Spleen (tissue), 11 donors: Measurements from ENCODE around the gene SP110. TPM values are rescaled to one million over a fixed set of nuclear protein-coding genes. Genes with fewer than 3 reads are reported as not detected.

Source experiments
- DNase-seq: peaks from one replicate; pipeline ENCODE4 v3.0.0-alpha.2; 2020
- H3K27ac ChIP-seq, 8 donors: fragments of 200-600 bp; sonication (generic) in 7 of 8; 1 replicate in 4 of 8; 2 replicates in 4 of 8; pipeline versions ENCODE4 v1.5.0 to v1.8.0; 2016 to 2021; ENCODE audit warnings: inconsistent platforms in 4 of 8, mild to moderate bottlenecking in 4 of 8, moderate library complexity in 1 of 8
- H3K27me3 ChIP-seq, 7 donors: fragments of 200-600 bp; sonication (generic) in 6 of 7; replicated peaks in 1 of 7; 1 replicate in 4 of 7; 2 replicates in 3 of 7; pipeline versions ENCODE4 v1.5.0 to v1.8.0; 2016 to 2021; ENCODE audit warnings: inconsistent platforms in 3 of 7, mild to moderate bottlenecking in 1 of 7
- H3K36me3 ChIP-seq, 6 donors: fragments of 200-600 bp; sonication (generic) in 5 of 6; 1 replicate in 4 of 6; 2 replicates in 2 of 6; pipeline versions ENCODE4 v1.5.0 to v1.8.0; 2016 to 2021; ENCODE audit warnings: inconsistent platforms in 2 of 6
- H3K4me1 ChIP-seq, 6 donors: fragments of 200-600 bp; sonication (generic) in 5 of 6; 1 replicate in 3 of 6; 2 replicates in 3 of 6; pipeline versions ENCODE4 v1.5.0 to v1.8.0; 2016 to 2021; ENCODE audit warnings: inconsistent platforms in 3 of 6
- H3K4me3 ChIP-seq, 8 donors: fragments of 200-600 bp; sonication (generic) in 7 of 8; 1 replicate in 4 of 8; 2 replicates in 4 of 8; pipeline versions ENCODE4 v1.5.0 to v1.8.0; 2016 to 2021; ENCODE audit warnings: inconsistent platforms in 4 of 8, mild to moderate bottlenecking in 4 of 8, moderate library complexity in 2 of 8
- H3K9me3 ChIP-seq, 8 donors: fragments of 200-600 bp; sonication (generic) in 7 of 8; 1 replicate in 4 of 8; 2 replicates in 4 of 8; pipeline versions ENCODE4 v1.5.0 to v1.8.0; 2016 to 2021; ENCODE audit warnings: inconsistent platforms in 4 of 8
- CTCF ChIP-seq, 11 experiments: fragments of 200-600 bp in 7 of 11; fragments of 450-650 bp in 4 of 11; sonication (generic) in 4 of 11; IDR thresholded peaks in 8 of 11; conservative IDR thresholded peaks in 3 of 11; 1 replicate in 7 of 11; 2 replicates in 4 of 11; pipeline versions ENCODE4 v1.4.0 to v1.8.0; 2016 to 2021; ENCODE audit warnings: antibody characterized with exemption in 11 of 11, inconsistent platforms in 4 of 11, mild to moderate bottlenecking in 1 of 11
- POLR2A ChIP-seq, 3 donors: fragments of 450-650 bp; IDR thresholded peaks; one replicate each; pipeline ENCODE4 v1.5.1; 2017; ENCODE audit warnings: antibody characterized with exemption in 3 of 3, mild to moderate bottlenecking in 1 of 3
- POLR2AphosphoS5 ChIP-seq, 3 donors: sonication (generic); formaldehyde crosslinking; IDR thresholded peaks; one replicate each; pipeline ENCODE4 v1.5.1; 2017; ENCODE audit warnings: antibody characterized with exemption in 3 of 3
- WGBS, 5 donors: extraction: QIAGEN DNeasy Blood & Tissue Kit in 3 of 5; methylation state at CpG; one replicate each; pipeline versions ENCODE4 v1.1.5 to v1.1.7; 2013 to 2018; 5-methylcytosine and 5-hydroxymethylcytosine counted together
- intact Hi-C: fragments of 100-400 bp; cut with DNase I; formaldehyde crosslinking; loops from one replicate; pipeline ENCODE4 v1.15.0; 2023; ENCODE audit warnings: low total_unique reads
- polyA plus RNA-seq, 3 donors: library from polyadenylated mRNA; stranded (reverse); fragments of 200-250 nt; gene quantifications; one replicate each; pipeline ENCODE4 v1.2.1, GENCODE V29; 2013
- total RNA-seq, 7 donors: library from RNA; depleted of rRNA in 3 of 7; stranded (reverse); fragments of >200 nt in 3 of 7; fragmentation: NEBNext Ultra II Directional in 4 of 7; extraction: Animal tissue kit (Norgen Biotek cat#: 25700) in 4 of 7; gene quantifications; one replicate each; pipeline versions ENCODE4 v1.1.0 to v1.2.1, GENCODE V29; 2016 to 2021
- donor health status: healthy with polysubstance abuse.
- donor health status: DM: no; HTN: no; CAD: no; lungs with moderate emphysema.
- donor health status: DM: no; HTN: no; CAD: no.
- donor health status: Bipolar disorder and iron deficiency.
- donor health status: healthy.
- donor health status: DM: no; HTN: no; CAD: no.
- donor health status: DM: yes; HTN: yes; CAD: no.

SP110 gene
- total and polyA plus RNA-seq, 10 donors, result 47.9 to 157 (median 116) TPM

DNA sequence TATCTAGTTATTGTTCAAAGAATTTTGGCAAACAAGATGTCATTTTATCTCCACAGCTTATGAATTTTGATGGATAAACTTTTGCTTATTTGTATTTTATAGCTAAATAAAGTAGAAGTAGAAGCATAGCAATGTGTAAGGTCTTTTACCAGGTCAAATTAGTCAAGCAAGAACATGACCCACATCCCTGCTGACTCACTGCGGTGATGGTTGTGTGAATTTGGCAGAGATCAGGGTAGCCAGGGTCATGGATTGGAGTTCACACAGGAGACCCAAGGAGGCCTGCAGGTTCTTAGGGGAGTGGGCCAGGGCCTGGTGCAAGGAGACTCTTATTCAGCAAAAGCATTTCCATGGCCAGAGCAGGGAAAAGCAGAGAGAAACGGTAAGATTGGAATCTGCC, 24.4 kb upstream of the SP110 start:
- no peaks in the 10 kb centered on the region for H3K27me3 ChIP-seq
- peaks cover 0 to 95% (median 12%) of the 10 kb centered on the region in 6 donors for H3K36me3 ChIP-seq
- no peaks in the 10 kb centered on the region for H3K9me3 ChIP-seq
- H3K4me3 ChIP-seq, result no peak overlapping the region
- H3K4me1 ChIP-seq, result no peaks in the 10 kb centered on the region
- no peak for DNase-seq
- TF ChIP-seq POLR2AphosphoS5 (IDR thresholded peaks at IDR 0.05) (no peak), CTCF (IDR thresholded peaks at IDR 0.05 in 8 of 11, conservative IDR thresholded peaks at IDR 0.05 in 3 of 11) (no peak), POLR2A (IDR thresholded peaks at IDR 0.05) (no peak)
- 88 to 98% (median 95%) methylated on average over 2 of the region's 2 CpGs for whole genome bisulfite sequencing, 5 donors
- no peak overlapping the region for H3K27ac ChIP-seq
- intact Hi-C loops, result no loop called here

GRCh38 chr2:230234845-230235244, 15.1 kb upstream of the SP110 start:
- peaks cover 0 to 53% (median 18%) of the 10 kb centered on the region in 6 donors for H3K4me1 ChIP-seq
- H3K27ac ChIP-seq, result no peak overlapping the region
- WGBS, 5 donors, result 62 to 80% (median 78%) methylated on average over 3 of the region's 3 CpGs
- no peak overlapping the region for H3K4me3 ChIP-seq
- DNase-seq, result no peak
- peaks cover 0 to 67% (median 22%) of the 10 kb centered on the region in 6 donors for H3K36me3 ChIP-seq
- peaks cover 0 to 21% (median 17%) of the 10 kb centered on the region in 8 donors for H3K9me3 ChIP-seq
- no peak for TF ChIP-seq POLR2A (IDR thresholded peaks at IDR 0.05)
- TF ChIP-seq POLR2AphosphoS5 (IDR thresholded peaks at IDR 0.05), result no peak
- TF ChIP-seq CTCF (IDR thresholded peaks at IDR 0.05 in 8 of 11, conservative IDR thresholded peaks at IDR 0.05 in 3 of 11), result no peak
- intact Hi-C loops, result no loop called here
- H3K27me3 ChIP-seq, result no peaks in the 10 kb centered on the region

GRCh38 chr2:230234122-230234722, 14.4 kb upstream of the SP110 start:
- intact Hi-C loops, result no loop called here
- peaks cover 0 to 61% (median 20%) of the 10 kb centered on the region in 6 donors for H3K36me3 ChIP-seq
- TF ChIP-seq CTCF (IDR thresholded peaks at IDR 0.05 in 8 of 11, conservative IDR thresholded peaks at IDR 0.05 in 3 of 11) (no peak), POLR2AphosphoS5 (IDR thresholded peaks at IDR 0.05) (no peak)
- H3K4me1 ChIP-seq, result peaks cover 0 to 59% (median 19%) of the 10 kb centered on the region in 6 donors
- H3K27me3 ChIP-seq, result no peaks in the 10 kb centered on the region
- 67 to 84% (median 73%) methylated on average over 3 of the region's 3 CpGs for WGBS, 5 donors
- no peak overlapping the region for H3K4me3 ChIP-seq
- H3K27ac ChIP-seq, result peak overlapping the region in 1 of 8 donors; percentile 3
- H3K9me3 ChIP-seq, result peaks cover 0 to 24% (median 18%) of the 10 kb centered on the region in 8 donors
- DNase-seq, result no peak

DNA sequence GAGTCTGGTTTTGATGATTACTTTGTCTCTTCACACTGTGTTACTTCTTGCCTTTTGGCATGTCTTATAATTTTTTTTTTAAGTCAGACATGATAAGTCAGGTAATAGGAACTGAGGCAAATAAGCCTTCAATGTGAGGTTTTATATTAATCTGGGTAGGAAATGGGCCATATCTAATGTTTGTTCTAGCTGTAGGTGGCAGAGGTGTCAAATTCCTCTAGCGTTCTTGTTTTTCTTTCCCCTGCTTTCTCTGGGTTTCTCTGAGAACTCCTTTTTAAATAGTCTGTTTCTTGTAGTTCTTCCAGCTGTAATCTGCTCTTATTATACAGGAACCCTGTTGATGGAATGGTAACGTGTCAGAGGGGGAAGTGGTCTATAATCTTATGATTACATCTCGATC, 11.5 kb upstream of the SP110 start:
- H3K4me1 ChIP-seq, result peaks cover 0 to 89% (median 37%) of the 10 kb centered on the region in 6 donors
- DNase-seq, result no peak
- H3K9me3 ChIP-seq, result peaks cover 0 to 24% (median 18%) of the 10 kb centered on the region in 8 donors
- peaks cover 0 to 31% (median 2%) of the 10 kb centered on the region in 6 donors for H3K36me3 ChIP-seq
- peak overlapping the region in 1 of 8 donors; percentile 7 for H3K27ac ChIP-seq
- intact Hi-C loops, result no loop called here
- WGBS, 5 donors, result 45 to 66% (median 49%) methylated on average over 3 of the region's 3 CpGs
- peak overlapping the region in 1 of 8 donors; percentile 38 for H3K4me3 ChIP-seq
- H3K27me3 ChIP-seq, result no peaks in the 10 kb centered on the region
- TF ChIP-seq POLR2AphosphoS5 (IDR thresholded peaks at IDR 0.05) (no peak), POLR2A (IDR thresholded peaks at IDR 0.05) (no peak), CTCF (IDR thresholded peaks at IDR 0.05 in 8 of 11, conservative IDR thresholded peaks at IDR 0.05 in 3 of 11) (no peak)
